Lower leg skin (tissue), 4 donors: ENCODE data around the gene SLC6A18. TPM values are rescaled to one million over a fixed set of nuclear protein-coding genes. Genes with fewer than 3 reads are reported as not detected.
"Not testable (repeated sequence)": the region's sequence is repeated elsewhere in the genome, so short reads cannot be mapped to it uniquely, and the experiment has no call there.

ENCODE experiments used
- DNase-seq, 2 donors: peaks; one replicate each; pipeline ENCODE4 v3.0.0-alpha.2; 2019; ENCODE audit warnings: low spot score in 2 of 2
- H3K4me3 ChIP-seq: fragments of 200-600 bp; sonication (generic); 2 replicates; pipeline ENCODE4 v1.5.1; 2017; ENCODE audit warnings: mild to moderate bottlenecking, low read depth; ENCODE audit not compliant: poor library complexity, severe bottlenecking
- CTCF ChIP-seq, 3 donors: fragments of 450-650 bp; IDR thresholded peaks; one replicate each; pipeline ENCODE4 v1.5.1; 2016; ENCODE audit warnings: antibody characterized with exemption in 3 of 3, mild to moderate bottlenecking in 3 of 3, moderate library complexity in 2 of 3
- POLR2A ChIP-seq, 2 donors: fragments of 450-650 bp; IDR thresholded peaks; one replicate each; pipeline ENCODE4 v1.6.1; 2016 to 2017; ENCODE audit warnings: antibody characterized with exemption in 2 of 2, mild to moderate bottlenecking in 1 of 2, moderate library complexity in 1 of 2
- WGBS, 2 donors: methylation state at CpG; one replicate each; pipeline ENCODE4 v1.1.5; 2018; 5-methylcytosine and 5-hydroxymethylcytosine counted together
- intact Hi-C: fragments of 100-400 bp; cut with DNase I; formaldehyde crosslinking; loops from one replicate; pipeline ENCODE4 v1.15.0; 2023; ENCODE audit warnings: low total_unique reads
- total RNA-seq, 4 donors: library from RNA; depleted of rRNA; stranded (reverse); fragments of >200 nt; gene quantifications; one replicate each; pipeline ENCODE4 v1.1.0, GENCODE V29; 2016

SLC6A18 gene
- total RNA-seq, 4 donors from 2014 or later = not detected

DNA sequence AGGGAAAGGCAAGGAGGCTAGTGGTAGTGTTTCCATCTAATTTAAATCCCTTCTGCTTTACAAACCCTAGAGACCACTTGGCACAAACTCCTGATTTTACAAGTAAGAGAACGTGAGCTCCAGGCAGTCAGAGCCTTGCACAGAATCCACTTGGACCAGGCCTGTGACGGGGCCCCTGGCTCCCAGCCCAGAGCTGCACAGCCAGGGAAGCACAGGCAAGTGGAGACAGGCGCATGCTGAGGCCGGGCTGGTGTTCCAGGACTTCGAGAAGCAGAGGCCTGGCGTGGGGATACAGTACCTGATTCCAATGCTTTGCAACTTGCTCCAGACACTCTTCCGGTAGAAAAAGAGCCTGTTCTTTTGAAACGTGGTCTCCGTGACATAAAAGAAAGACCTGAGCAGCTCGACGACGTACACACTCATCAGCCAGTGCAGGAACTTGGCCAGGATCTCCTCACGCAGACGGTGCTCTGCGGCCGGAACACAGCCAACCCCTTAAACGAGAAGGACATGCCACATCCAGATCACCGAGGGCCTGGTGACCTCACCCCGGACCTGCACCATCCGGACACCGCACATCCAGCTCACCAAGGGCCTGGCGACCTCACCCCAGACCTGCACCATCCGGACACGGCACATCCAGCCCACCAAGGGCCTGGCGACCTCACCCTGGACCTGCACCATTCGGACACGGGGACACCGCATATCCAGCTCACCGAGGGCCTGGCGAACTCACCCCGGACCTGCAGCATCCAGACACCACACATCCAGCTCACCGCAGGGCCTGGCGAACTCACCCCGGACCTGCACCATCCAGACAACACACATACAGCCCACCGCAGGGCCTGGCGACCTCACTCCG lies 57.2 kb downstream of the SLC6A18 start:
- WGBS, 2 donors = 72 to 75% methylated on average over 35 to 37 of the region's 37 CpGs
- no peak overlapping the region for H3K4me3 ChIP-seq
- DNase-seq = peak; percentile 31 to 80
- no peak for TF ChIP-seq CTCF (IDR thresholded peaks at IDR 0.05)
- TF ChIP-seq POLR2A (IDR thresholded peaks at IDR 0.05) = no peak
- intact Hi-C loops = no loop called here

GRCh38 chr5:1282993-1283728 lies 58.0 kb downstream of the SLC6A18 start:
- WGBS, 2 donors = 89 to 90% methylated on average over 37 to 40 of the region's 40 CpGs
- DNase-seq = not testable (repeated sequence)

DNA sequence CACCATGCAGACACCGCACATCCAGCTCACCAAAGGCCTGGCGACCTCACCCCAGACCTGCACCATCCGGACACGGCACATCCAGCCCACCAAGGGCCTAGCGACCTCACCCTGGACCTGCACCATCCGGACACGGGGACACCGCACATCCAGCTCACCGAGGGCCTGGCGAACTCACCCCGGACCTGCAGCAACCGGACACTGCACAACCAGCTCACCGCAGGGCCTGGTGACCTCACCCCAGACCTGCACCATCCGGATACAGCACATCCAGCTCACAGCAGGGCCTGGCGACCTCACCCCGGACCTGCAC lies 58.5 kb downstream of the SLC6A18 start:
- intact Hi-C loops, H3K4me3 ChIP-seq: not testable (repeated sequence)
- DNase-seq = peak in 1 of 2 donors; percentile 57
- 90 to 96% methylated on average over 13 to 16 of the region's 16 CpGs for WGBS, 2 donors

More at GRCh38 chr5:1282993-1283728, 58.0 kb downstream of the SLC6A18 start:
- intact Hi-C loops, H3K4me3 ChIP-seq: not testable (repeated sequence)

DNA sequence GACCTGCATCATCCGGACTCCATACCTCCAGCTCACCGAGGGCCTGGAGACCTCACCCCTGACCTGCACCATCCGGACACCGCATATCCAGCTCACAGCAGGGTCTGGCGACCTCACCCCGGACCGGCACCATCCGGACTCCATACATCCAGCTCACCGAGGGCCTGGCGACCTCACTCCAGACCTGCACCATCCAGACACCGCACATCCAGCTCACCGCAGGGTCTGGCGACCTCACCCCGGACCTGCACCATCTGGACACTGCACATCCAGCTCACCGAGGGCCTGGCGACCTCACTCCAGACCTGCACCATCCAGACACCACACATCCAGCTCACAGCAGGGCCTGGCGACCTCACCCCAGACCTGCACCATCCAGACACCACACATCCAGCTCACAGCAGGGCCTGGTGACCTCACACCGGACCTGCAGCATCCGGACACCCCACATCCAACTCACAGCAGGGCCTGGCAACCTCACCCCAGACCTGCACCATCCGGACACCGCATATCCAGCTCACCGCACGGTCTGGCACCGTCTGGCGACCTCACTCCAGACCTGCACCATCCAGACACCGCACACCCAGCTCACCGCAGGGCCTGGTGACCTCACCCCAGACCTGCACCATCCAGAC lies 59.3 kb downstream of the SLC6A18 start:
- DNase-seq = peak in 1 of 2 donors; percentile 65
- intact Hi-C loops, H3K4me3 ChIP-seq: not testable (repeated sequence)
- WGBS, 2 donors = 85% methylated on average over 26 to 27 of the region's 27 CpGs

DNA sequence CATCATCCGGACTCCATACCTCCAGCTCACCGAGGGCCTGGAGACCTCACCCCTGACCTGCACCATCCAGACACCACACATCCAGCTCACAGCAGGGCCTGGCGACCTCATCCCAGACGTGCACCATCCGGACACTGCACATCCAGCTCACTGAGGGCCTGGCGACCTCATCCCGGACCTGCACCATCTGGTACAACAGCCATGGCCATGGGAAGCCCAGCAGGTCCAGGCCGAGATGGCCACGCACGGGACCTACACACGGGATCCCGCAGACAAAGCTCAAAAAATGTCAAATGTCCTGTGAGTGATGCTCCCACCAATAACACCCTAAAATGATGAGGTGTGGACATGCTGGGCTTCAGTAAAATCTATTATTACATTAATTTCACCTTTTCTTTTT lies 60.0 kb downstream of the SLC6A18 start:
- WGBS, 2 donors = 92 to 93% methylated on average over 12 of the region's 12 CpGs

DNA sequence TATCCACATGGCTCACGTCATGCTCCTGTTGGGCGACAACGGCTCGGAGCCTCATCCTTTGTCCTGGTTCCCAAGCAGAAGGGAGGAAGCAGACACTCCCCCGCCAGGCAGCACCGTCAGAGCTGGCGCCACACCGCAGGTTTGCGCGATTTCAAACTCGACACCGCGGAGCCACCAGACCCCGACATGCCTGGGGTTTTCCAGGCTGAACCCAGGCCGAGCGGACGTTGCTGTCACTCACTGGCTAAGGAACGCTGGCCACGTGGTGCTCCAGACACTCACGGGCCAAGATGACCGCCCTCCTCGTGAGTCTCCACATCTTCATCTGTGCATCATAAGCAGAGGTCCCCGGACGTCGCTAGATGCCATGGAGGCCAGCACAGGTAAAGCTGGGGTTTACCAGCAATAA lies 60.7 kb downstream of the SLC6A18 start:
- intact Hi-C loops = no loop called here
- H3K4me3 ChIP-seq = no peak overlapping the region
- DNase-seq = peak in 1 of 2 donors; percentile 79
- TF ChIP-seq POLR2A (IDR thresholded peaks at IDR 0.05) (no peak), CTCF (IDR thresholded peaks at IDR 0.05) (no peak)
- WGBS, 2 donors = 92 to 94% methylated on average over 25 of the region's 25 CpGs

More for the DNA sequence above, 60.0 kb downstream of the SLC6A18 start:
- H3K4me3 ChIP-seq = no peak overlapping the region
- TF ChIP-seq CTCF (IDR thresholded peaks at IDR 0.05) (no peak), POLR2A (IDR thresholded peaks at IDR 0.05) (no peak)
- DNase-seq = peak in 1 of 2 donors; percentile 75
- intact Hi-C loops = no loop called here
